DOHH2 (cell line): Measurements from ENCODE around the gene ADAMTSL1.

Source experiments
- H3F3A ChIP-seq: fragments of 200-600 bp; sonication (generic), shearing (Covaris generic); 2 replicates; pipeline ENCODE4 v1.6.0; 2016; ENCODE audit warnings: antibody characterized with exemption, mild to moderate bottlenecking; ENCODE audit not compliant: control insufficient read depth, insufficient read depth
- H3K27ac ChIP-seq: fragments of 200-600 bp; sonication (generic); 2 replicates; pipeline ENCODE4 v1.5.1; 2014; ENCODE audit warnings: low read depth, mild to moderate bottlenecking, low read length, moderate library complexity
- H3K27me3 ChIP-seq: fragments of 200-600 bp; sonication (generic); 2 replicates; pipeline ENCODE4 v1.6.1; 2014; ENCODE audit warnings: mild to moderate bottlenecking, low read length, mixed read lengths; ENCODE audit not compliant: control insufficient read depth
- H3K36me3 ChIP-seq: fragments of 200-600 bp; sonication (generic); 2 replicates; pipeline ENCODE4 v1.6.1; 2014; ENCODE audit warnings: mild to moderate bottlenecking, low read length, moderate library complexity, mixed read lengths; ENCODE audit not compliant: control insufficient read depth
- H3K4me1 ChIP-seq: fragments of 200-600 bp; sonication (generic); 2 replicates; pipeline ENCODE4 v1.6.1; 2014; ENCODE audit warnings: mild to moderate bottlenecking, low read length, mixed read lengths; ENCODE audit not compliant: control insufficient read depth
- H3K4me2 ChIP-seq: fragments of 200-600 bp; sonication (generic); 2 replicates; pipeline ENCODE4 v1.6.0; 2014; ENCODE audit warnings: mild to moderate bottlenecking, low read length, moderate library complexity
- H3K4me3 ChIP-seq: fragments of 200-600 bp; sonication (generic); 2 replicates; pipeline ENCODE4 v1.5.1; 2014; ENCODE audit warnings: mild to moderate bottlenecking, low read length, mixed read lengths
- H3K79me2 ChIP-seq: fragments of 200-600 bp; sonication (generic); 2 replicates; pipeline ENCODE4 v1.6.1; 2014; ENCODE audit warnings: mild to moderate bottlenecking, low read length, mixed read lengths; ENCODE audit not compliant: control insufficient read depth
- H3K9me2 ChIP-seq: fragments of 200-600 bp; sonication (generic); replicated peaks from 2 replicates; pipeline ENCODE4 v1.6.1; 2014; ENCODE audit warnings: mild to moderate bottlenecking, low read length, mixed read lengths; ENCODE audit not compliant: control insufficient read depth
- H3K9me3 ChIP-seq: fragments of 200-600 bp; sonication (generic); 2 replicates; pipeline ENCODE4 v1.6.1; 2014; ENCODE audit warnings: antibody characterized with exemption, low read length, mixed read lengths; ENCODE audit not compliant: control insufficient read depth, insufficient read depth
- H4K20me1 ChIP-seq: fragments of 200-600 bp; sonication (generic); 2 replicates; pipeline ENCODE4 v1.6.0; 2014; ENCODE audit warnings: low read depth, mild to moderate bottlenecking, antibody characterized with exemption, low read length, moderate library complexity; ENCODE audit not compliant: control insufficient read depth, insufficient read depth
- EZH2phosphoT487 ChIP-seq: fragments of 200-600 bp; sonication (generic); IDR thresholded peaks from 2 replicates; pipeline ENCODE4 v1.6.1; 2017; ENCODE audit warnings: borderline replicate concordance, mild to moderate bottlenecking, antibody characterized with exemption, low read length, moderate library complexity, mixed read lengths
- TF ChIP-seq, protein P1 (sequence below): fragments of 200-600 bp; sonication (generic); IDR thresholded peaks from one replicate; pipeline ENCODE4 v1.5.1; 2014; ENCODE audit warnings: antibody characterized with exemption, mild to moderate bottlenecking, low read depth, low read length; ENCODE audit not compliant: poor library complexity, severe bottlenecking

ADAMTSL1 gene

DNA sequence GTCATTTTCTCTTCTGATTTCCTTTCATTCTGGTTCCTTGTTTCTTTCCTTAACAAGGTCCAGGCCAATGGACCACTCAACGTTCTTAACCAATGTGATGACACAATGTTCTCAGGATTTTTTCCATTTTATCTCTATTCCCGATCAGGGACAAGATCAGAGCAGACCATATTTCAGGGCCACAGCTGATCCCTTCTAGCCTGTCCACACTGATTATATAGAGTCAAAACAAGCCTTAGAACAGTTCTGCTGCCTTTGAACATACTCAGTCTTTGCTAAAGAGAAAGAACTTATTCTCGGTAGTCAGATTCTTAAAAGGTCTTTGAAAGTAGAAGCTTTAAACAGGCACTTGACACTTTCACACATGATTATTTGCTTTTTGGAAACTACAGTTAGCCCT, 188.4 kb downstream of the ADAMTSL1 start:
- Histone ChIP-seq H3K4me2 (no peak overlapping the region), H3K27me3 (no peaks in the 10 kb centered on the region), H3K79me2 (no peaks in the 10 kb centered on the region), H3K36me3 (no peaks in the 10 kb centered on the region), H3K9me3 (no peaks in the 10 kb centered on the region), H4K20me1 (no peaks in the 10 kb centered on the region), H3K9me2 (no peaks in the 10 kb centered on the region), H3K4me1 (no peaks in the 10 kb centered on the region), H3K27ac (no peak overlapping the region), H3F3A (no peaks in the 10 kb centered on the region), H3K4me3 (no peak overlapping the region)
- no peak for TF ChIP-seq EZH2phosphoT487
- TF ChIP-seq, protein P1, sequence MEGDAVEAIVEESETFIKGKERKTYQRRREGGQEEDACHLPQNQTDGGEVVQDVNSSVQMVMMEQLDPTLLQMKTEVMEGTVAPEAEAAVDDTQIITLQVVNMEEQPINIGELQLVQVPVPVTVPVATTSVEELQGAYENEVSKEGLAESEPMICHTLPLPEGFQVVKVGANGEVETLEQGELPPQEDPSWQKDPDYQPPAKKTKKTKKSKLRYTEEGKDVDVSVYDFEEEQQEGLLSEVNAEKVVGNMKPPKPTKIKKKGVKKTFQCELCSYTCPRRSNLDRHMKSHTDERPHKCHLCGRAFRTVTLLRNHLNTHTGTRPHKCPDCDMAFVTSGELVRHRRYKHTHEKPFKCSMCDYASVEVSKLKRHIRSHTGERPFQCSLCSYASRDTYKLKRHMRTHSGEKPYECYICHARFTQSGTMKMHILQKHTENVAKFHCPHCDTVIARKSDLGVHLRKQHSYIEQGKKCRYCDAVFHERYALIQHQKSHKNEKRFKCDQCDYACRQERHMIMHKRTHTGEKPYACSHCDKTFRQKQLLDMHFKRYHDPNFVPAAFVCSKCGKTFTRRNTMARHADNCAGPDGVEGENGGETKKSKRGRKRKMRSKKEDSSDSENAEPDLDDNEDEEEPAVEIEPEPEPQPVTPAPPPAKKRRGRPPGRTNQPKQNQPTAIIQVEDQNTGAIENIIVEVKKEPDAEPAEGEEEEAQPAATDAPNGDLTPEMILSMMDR = no peak

DNA sequence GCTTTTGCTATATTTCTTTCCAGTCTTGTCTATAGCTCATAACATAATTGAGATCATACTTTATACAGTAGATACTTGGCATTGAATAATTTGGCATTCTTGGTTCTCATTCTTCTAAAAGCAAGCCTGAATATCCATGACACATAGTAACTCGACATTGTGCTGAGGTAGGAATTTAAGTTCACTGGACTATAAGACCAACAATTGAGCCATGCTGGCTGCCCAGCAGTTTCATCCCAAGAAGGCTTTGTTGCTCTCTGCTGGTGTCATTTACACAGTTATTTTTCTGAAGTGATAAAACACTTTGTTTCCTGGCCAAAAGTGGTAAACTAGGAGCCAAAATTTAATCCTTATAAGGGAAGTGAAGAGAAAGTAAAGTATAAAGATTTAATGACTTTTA, 192.0 kb downstream of the ADAMTSL1 start:
- Histone ChIP-seq H3K36me3 (no peaks in the 10 kb centered on the region), H3K27ac (no peak overlapping the region), H3F3A (no peaks in the 10 kb centered on the region), H3K4me2 (no peak overlapping the region), H4K20me1 (no peaks in the 10 kb centered on the region), H3K4me3 (no peak overlapping the region), H3K79me2 (no peaks in the 10 kb centered on the region), H3K4me1 (no peaks in the 10 kb centered on the region), H3K27me3 (no peaks in the 10 kb centered on the region), H3K9me2 (no peaks in the 10 kb centered on the region), H3K9me3 (no peaks in the 10 kb centered on the region)
- TF ChIP-seq, protein P1 = no peak
- TF ChIP-seq EZH2phosphoT487 = no peak

DNA sequence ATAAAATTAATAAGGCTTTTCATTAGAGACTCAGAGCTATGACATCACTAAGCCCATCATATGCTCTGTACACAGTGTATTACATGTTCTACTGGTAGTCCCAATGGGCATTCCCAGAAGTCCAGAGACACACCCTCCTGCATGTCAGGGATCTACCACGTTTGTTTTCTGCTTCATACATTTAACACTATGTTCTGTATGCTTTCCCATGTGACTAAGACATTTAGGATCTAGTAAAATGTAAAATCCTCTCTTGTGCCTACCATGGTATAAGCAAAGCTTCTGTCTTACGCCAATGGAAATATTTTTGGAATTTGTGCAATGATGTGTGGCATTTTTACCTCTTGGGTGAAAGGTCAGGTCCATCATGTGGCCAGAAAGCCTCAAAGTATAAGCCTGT, 192.4 kb downstream of the ADAMTSL1 start:
- no peaks in the 10 kb centered on the region for H3K36me3 ChIP-seq
- no peak overlapping the region for H3K27ac ChIP-seq
- no peak for TF ChIP-seq EZH2phosphoT487
- TF ChIP-seq, protein P1 = no peak
- no peak overlapping the region for H3K4me3 ChIP-seq
- no peak overlapping the region for H3K4me2 ChIP-seq
- no peaks in the 10 kb centered on the region for H3K4me1 ChIP-seq
- no peaks in the 10 kb centered on the region for H3K9me3 ChIP-seq
- H3K9me2 ChIP-seq = no peaks in the 10 kb centered on the region
- no peaks in the 10 kb centered on the region for H4K20me1 ChIP-seq
- H3K27me3 ChIP-seq = no peaks in the 10 kb centered on the region
- no peaks in the 10 kb centered on the region for H3F3A ChIP-seq
- H3K79me2 ChIP-seq = no peaks in the 10 kb centered on the region
